ENCODE data around the gene TMEM272. TPM values are rescaled to one million over a fixed set of nuclear protein-coding genes. Genes with fewer than 3 reads are reported as not detected.

Gene TMEM272
- total and polyA plus RNA-seq, 2 donors (not counting 1 experiment from before 2014, with no cell fraction given) = not detected

DNA sequence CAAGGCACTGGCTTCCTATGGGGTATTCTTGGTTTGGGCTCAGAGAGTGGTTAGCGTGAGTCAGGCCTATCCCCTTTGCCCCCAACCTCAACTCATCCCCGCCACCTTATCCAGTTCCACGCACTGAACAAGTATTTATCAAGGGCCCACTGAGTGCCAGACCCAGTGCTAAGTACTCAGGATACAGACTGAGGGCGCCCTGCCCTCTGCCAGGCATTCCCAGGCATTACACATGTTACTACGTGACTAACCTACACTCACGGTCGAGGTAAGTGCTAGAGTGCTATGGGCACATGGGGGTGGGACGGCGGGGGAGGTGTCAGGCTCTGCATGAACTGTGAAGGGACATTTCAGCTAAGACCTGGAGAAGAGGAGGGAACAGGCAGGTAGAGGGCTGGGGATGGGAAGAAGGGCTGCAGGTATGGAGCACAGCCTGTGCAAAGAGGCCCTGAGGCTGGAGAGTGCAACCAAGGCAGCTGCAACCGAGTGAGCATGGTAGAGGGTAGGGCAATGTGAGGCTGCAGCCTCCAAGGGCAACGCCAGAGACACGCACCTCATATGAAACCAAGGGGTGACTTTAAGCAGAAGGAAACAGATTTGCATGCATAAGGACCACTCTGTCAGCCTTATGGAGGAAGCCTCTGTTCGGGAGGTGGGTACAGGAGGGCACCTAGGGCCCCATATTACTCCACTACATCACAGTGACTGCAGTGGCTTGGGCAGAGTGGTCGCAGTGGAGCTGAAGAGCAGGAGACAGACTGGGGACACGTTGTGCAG is 63.5 kb downstream of the TMEM272 start:
- Histone ChIP-seq H3K27me3 (replicated peaks in 1 of 4; ENCODE audit: control extremely low read depth in 1 of 4, control insufficient read depth in 3 of 4, insufficient read depth in 4 of 4, low read length in 3 of 4) (no peaks in the 10 kb centered on the region), H3K4me2 (replicated peaks; ENCODE audit: low read depth, low read length, poor library complexity, severe bottlenecking) (peak overlapping the region; percentile 36), H3K27ac (ENCODE audit: low read length in 2 of 2) (no peak overlapping the region), H4K20me1 (ENCODE audit: control insufficient read depth, insufficient read depth, low read length, poor library complexity, severe bottlenecking) (no peaks in the 10 kb centered on the region), H3K9me3 (ENCODE audit: control extremely low read depth in 1 of 3, control insufficient read depth in 2 of 3, insufficient read depth in 1 of 3, low read length in 2 of 3) (no peaks in the 10 kb centered on the region), H3K9ac (ENCODE audit: low read length) (no peak overlapping the region), H3K36me3 (replicated peaks in 1 of 2; ENCODE audit: control extremely low read depth in 1 of 2, control insufficient read depth in 1 of 2, extremely low read depth in 1 of 2, insufficient read depth in 2 of 2, low read length in 1 of 2) (no peaks in the 10 kb centered on the region), H3K4me3 (ENCODE audit: control extremely low read depth in 1 of 5, extremely low read depth in 1 of 5, insufficient read depth in 1 of 5, low read depth in 2 of 5, low read length in 4 of 5) (no peak overlapping the region), H2AFZ (ENCODE audit: insufficient read depth, low read depth, low read length, poor library complexity, severe bottlenecking) (no peak overlapping the region), H3K4me1 (ENCODE audit: control insufficient read depth in 2 of 2, insufficient read depth in 2 of 2, low read length in 2 of 2) (peaks cover 0 to 10% of the 10 kb centered on the region in 2 donors), H3K79me2 (ENCODE audit: control insufficient read depth, insufficient read depth, low read length) (no peaks in the 10 kb centered on the region)
- DNase-seq (peak; percentile 28), ATAC-seq (ENCODE audit: low read depth) (peak; percentile 45)
- intact Hi-C loops (cut with micrococcal nuclease) = no loop called here
- 77% methylated on average over 11 of the region's 15 CpGs for WGBS (ENCODE audit: insufficient coverage)
- H3K27ac Mint-ChIP-seq = no peak overlapping the region
- no peak for TF ChIP-seq EZH2 (IDR thresholded peaks at IDR 0.05; ENCODE audit: borderline replicate concordance, insufficient read depth, low read depth, low read length, poor library complexity, severe bottlenecking)
- TF ChIP-seq, protein P1, sequence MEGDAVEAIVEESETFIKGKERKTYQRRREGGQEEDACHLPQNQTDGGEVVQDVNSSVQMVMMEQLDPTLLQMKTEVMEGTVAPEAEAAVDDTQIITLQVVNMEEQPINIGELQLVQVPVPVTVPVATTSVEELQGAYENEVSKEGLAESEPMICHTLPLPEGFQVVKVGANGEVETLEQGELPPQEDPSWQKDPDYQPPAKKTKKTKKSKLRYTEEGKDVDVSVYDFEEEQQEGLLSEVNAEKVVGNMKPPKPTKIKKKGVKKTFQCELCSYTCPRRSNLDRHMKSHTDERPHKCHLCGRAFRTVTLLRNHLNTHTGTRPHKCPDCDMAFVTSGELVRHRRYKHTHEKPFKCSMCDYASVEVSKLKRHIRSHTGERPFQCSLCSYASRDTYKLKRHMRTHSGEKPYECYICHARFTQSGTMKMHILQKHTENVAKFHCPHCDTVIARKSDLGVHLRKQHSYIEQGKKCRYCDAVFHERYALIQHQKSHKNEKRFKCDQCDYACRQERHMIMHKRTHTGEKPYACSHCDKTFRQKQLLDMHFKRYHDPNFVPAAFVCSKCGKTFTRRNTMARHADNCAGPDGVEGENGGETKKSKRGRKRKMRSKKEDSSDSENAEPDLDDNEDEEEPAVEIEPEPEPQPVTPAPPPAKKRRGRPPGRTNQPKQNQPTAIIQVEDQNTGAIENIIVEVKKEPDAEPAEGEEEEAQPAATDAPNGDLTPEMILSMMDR (IDR thresholded peaks at IDR 0.05) = no peak
- ChIA-PET POLR2A (interaction anchor here (0.7 kb wide), 1 partner anchor 307 kb away, joined by 3 read pairs; no protein-coding TSS in a partner anchor), CTCF (interaction anchor here (0.8 to 1.8 kb wide), 4 partner anchors 17 to 348 kb away, joined by 3 to 4 read pairs (median 4); no protein-coding TSS in a partner anchor)
- H3K27me3 Mint-ChIP-seq = no peaks in the 10 kb centered on the region
- H3K4me3 Mint-ChIP-seq = no peak overlapping the region
- peaks cover 11% of the 10 kb centered on the region for H3K4me1 Mint-ChIP-seq
- no peaks in the 10 kb centered on the region for H3K9me3 Mint-ChIP-seq (ENCODE audit: insufficient read depth)

DNA sequence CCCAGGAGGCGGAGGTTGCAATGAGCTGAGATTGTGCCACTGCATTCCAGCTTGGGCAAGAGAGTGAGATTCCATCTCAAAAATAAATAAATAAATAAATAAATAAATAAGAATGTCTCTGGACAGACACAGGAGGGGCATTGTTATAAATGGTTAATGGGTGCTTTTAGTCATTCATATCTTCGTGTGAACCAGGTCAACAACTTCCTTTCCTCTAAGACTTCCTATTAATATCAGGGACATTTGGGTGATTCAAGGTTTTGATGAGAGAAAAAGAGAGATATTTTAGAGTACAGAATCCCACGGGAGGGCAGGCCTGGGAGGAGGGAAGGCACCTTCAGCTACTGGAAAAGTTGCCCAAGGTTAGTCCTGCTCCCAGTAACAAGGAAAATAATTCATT is 64.9 kb downstream of the TMEM272 start:
- no peak overlapping the region for H3K4me2 ChIP-seq (replicated peaks; ENCODE audit: low read depth, low read length, poor library complexity, severe bottlenecking)
- H4K20me1 ChIP-seq (ENCODE audit: control insufficient read depth, insufficient read depth, low read length, poor library complexity, severe bottlenecking) = no peaks in the 10 kb centered on the region
- H3K4me3 ChIP-seq (ENCODE audit: control extremely low read depth in 1 of 5, extremely low read depth in 1 of 5, insufficient read depth in 1 of 5, low read depth in 2 of 5, low read length in 4 of 5) = no peak overlapping the region
- H3K79me2 ChIP-seq (ENCODE audit: control insufficient read depth, insufficient read depth, low read length) = no peaks in the 10 kb centered on the region
- no peaks in the 10 kb centered on the region for H3K9me3 Mint-ChIP-seq (ENCODE audit: insufficient read depth)
- no peak overlapping the region for H3K27ac Mint-ChIP-seq
- ChIA-PET POLR2A (no interaction called here), CTCF (interaction anchor here (0.9 to 1.0 kb wide), 2 partner anchors 18 to 347 kb away, joined by 3 to 4 read pairs; no protein-coding TSS in a partner anchor)
- no CpG with 5 or more reads among the region's 3 CpGs for WGBS (ENCODE audit: insufficient coverage)
- peaks cover 0 to 3% (median 0%) of the 10 kb centered on the region in 3 donors for H3K9me3 ChIP-seq (ENCODE audit: control extremely low read depth in 1 of 3, control insufficient read depth in 2 of 3, insufficient read depth in 1 of 3, low read length in 2 of 3)
- H2AFZ ChIP-seq (ENCODE audit: insufficient read depth, low read depth, low read length, poor library complexity, severe bottlenecking) = no peak overlapping the region
- intact Hi-C loops (cut with micrococcal nuclease) = no loop called here
- ATAC-seq (ENCODE audit: low read depth) (no peak), DNase-seq (no peak)
- no peaks in the 10 kb centered on the region for H3K27me3 Mint-ChIP-seq
- H3K27ac ChIP-seq (ENCODE audit: low read length in 2 of 2) = no peak overlapping the region
- H3K4me1 Mint-ChIP-seq = peaks cover 11% of the 10 kb centered on the region
- H3K27me3 ChIP-seq (replicated peaks in 1 of 4; ENCODE audit: control extremely low read depth in 1 of 4, control insufficient read depth in 3 of 4, insufficient read depth in 4 of 4, low read length in 3 of 4) = no peaks in the 10 kb centered on the region
- H3K9ac ChIP-seq (ENCODE audit: low read length) = no peak overlapping the region
- no peak for TF ChIP-seq EZH2 (IDR thresholded peaks at IDR 0.05; ENCODE audit: borderline replicate concordance, insufficient read depth, low read depth, low read length, poor library complexity, severe bottlenecking)
- TF ChIP-seq, protein P1 (IDR thresholded peaks at IDR 0.05) = no peak
- H3K4me1 ChIP-seq (ENCODE audit: control insufficient read depth in 2 of 2, insufficient read depth in 2 of 2, low read length in 2 of 2) = peaks cover 0 to 10% of the 10 kb centered on the region in 2 donors
- no peak overlapping the region for H3K4me3 Mint-ChIP-seq
- no peaks in the 10 kb centered on the region for H3K36me3 ChIP-seq (replicated peaks in 1 of 2; ENCODE audit: control extremely low read depth in 1 of 2, control insufficient read depth in 1 of 2, extremely low read depth in 1 of 2, insufficient read depth in 2 of 2, low read length in 1 of 2)
